H1 (cell line): ENCODE measurements around the gene HNF4A. TPM values are rescaled to one million over a fixed set of nuclear protein-coding genes. Genes with fewer than 3 reads are reported as not detected.

ENCODE experiments used
- CTCF ChIA-PET: fragments of 300-600 bp; sonication (Branson Sonifier 250); formaldehyde crosslinking; loops from one replicate; lab custom pipeline; 2021; ENCODE audit not compliant: partially characterized antibody; lab: Charles Lee
- POLR2A ChIA-PET: fragments of 300-600 bp; sonication (Branson Sonifier 250); formaldehyde crosslinking; loops from one replicate; lab custom pipeline; 2021; ENCODE audit warnings: inconsistent platforms; ENCODE audit not compliant: partially characterized antibody; lab: Charles Lee
- DNase-seq, 2 experiments: peaks; one replicate each; pipeline versions ENCODE4 v3.0.0 to v3.0.0-alpha.2; 2010 to 2022; ENCODE audit warnings: low spot score in 2 of 2, low read depth in 1 of 2, mixed read lengths in 1 of 2
- FAIRE-seq: peaks from 2 replicates; lab custom pipeline; 2011; peaks lifted over from hg19 to GRCh38; lab: Jason Lieb, UNC
- H2AFZ ChIP-seq: 2 replicates; pipeline ENCODE4 v1.8.1; 2012; ENCODE audit warnings: low read length, inconsistent platforms
- H2AK5ac ChIP-seq: 2 replicates; pipeline ENCODE4 v1.6.1; 2013; ENCODE audit warnings: low read depth, low read length
- H2BK120ac ChIP-seq: replicated peaks from 2 replicates; pipeline ENCODE3; 2013; ENCODE audit warnings: low read depth, low read length, inconsistent platforms
- H2BK12ac ChIP-seq: 2 replicates; pipeline ENCODE4 v1.6.1; 2013; ENCODE audit warnings: low read depth, low read length
- H2BK15ac ChIP-seq: 2 replicates; pipeline ENCODE4 v1.6.1; 2013; ENCODE audit warnings: low read length
- H2BK20ac ChIP-seq: 2 replicates; pipeline ENCODE4 v1.6.1; 2013; ENCODE audit warnings: low read length
- H2BK5ac ChIP-seq: 2 replicates; pipeline ENCODE4 v1.6.1; 2013; ENCODE audit warnings: low read depth, low read length
- H3K14ac ChIP-seq: 2 replicates; pipeline ENCODE4 v1.6.1; 2013; ENCODE audit warnings: inconsistent platforms; ENCODE audit not compliant: insufficient read length
- H3K18ac ChIP-seq: 2 replicates; pipeline ENCODE4 v1.6.1; 2013; ENCODE audit warnings: low read length; ENCODE audit errors: extremely low read depth
- H3K23ac ChIP-seq: 2 replicates; pipeline ENCODE4 v1.6.1; 2013; ENCODE audit warnings: inconsistent platforms; ENCODE audit not compliant: insufficient read length
- H3K23me2 ChIP-seq: 2 replicates; pipeline ENCODE4 v1.6.1; 2013; ENCODE audit warnings: low read depth, low read length
- H3K27ac ChIP-seq: 2 replicates; pipeline ENCODE4 v1.6.1; 2011; ENCODE audit warnings: low read depth, low read length, inconsistent platforms
- H3K27me3 ChIP-seq, 4 experiments: replicated peaks in 1 of 4; 1 replicate in 1 of 4; 2 replicates in 3 of 4; pipeline versions ENCODE4 v1.6.1 to v1.8.1; 2011 to 2013; ENCODE audit warnings: low read length in 3 of 4, mild to moderate bottlenecking in 3 of 4, inconsistent platforms in 2 of 4, mixed read lengths in 2 of 4, moderate library complexity in 1 of 4; ENCODE audit not compliant: control insufficient read depth in 3 of 4, insufficient read depth in 3 of 4; ENCODE audit errors: extremely low read depth in 1 of 4
- H3K36me3 ChIP-seq, 4 experiments: 2 replicates each; pipeline versions ENCODE4 v1.6.1 to v1.8.1; 2011 to 2013; ENCODE audit warnings: mild to moderate bottlenecking in 4 of 4, low read length in 3 of 4, moderate library complexity in 2 of 4, control low read depth in 1 of 4, inconsistent platforms in 1 of 4; ENCODE audit not compliant: insufficient read depth in 4 of 4, control insufficient read depth in 2 of 4
- H3K4ac ChIP-seq: replicated peaks from 2 replicates; pipeline ENCODE3; 2013; ENCODE audit warnings: low read length, low read depth, mixed read lengths, inconsistent platforms; ENCODE audit not compliant: insufficient read length
- H3K4me1 ChIP-seq, 4 experiments: replicated peaks in 1 of 4; 1 replicate in 1 of 4; 2 replicates in 3 of 4; pipeline versions ENCODE4 v1.6.1 to v1.8.1; 2011 to 2013; ENCODE audit warnings: low read length in 3 of 4, inconsistent platforms in 2 of 4, mixed read lengths in 1 of 4; ENCODE audit not compliant: insufficient read depth in 4 of 4, control insufficient read depth in 3 of 4
- H3K4me2 ChIP-seq, 2 experiments: 2 replicates each; pipeline versions ENCODE4 v1.6.1 to v1.8.1; 2011 to 2013; ENCODE audit warnings: low read depth in 2 of 2, low read length in 2 of 2, control low read depth in 1 of 2, inconsistent platforms in 1 of 2, mild to moderate bottlenecking in 1 of 2; ENCODE audit not compliant: insufficient read depth in 1 of 2
- H3K4me3 ChIP-seq, 4 experiments: fragments of 200-600, 300-600 bp in 1 of 4; sonication (generic), shearing (Covaris generic), sonication (Bioruptor Twin) in 1 of 4; 2 replicates each; pipeline versions ENCODE4 v1.5.1 to v1.8.1; 2011 to 2016; ENCODE audit warnings: low read length in 4 of 4, low read depth in 3 of 4, control low read depth in 2 of 4, inconsistent platforms in 2 of 4, mild to moderate bottlenecking in 2 of 4, mixed read lengths in 1 of 4, moderate library complexity in 1 of 4; ENCODE audit not compliant: insufficient read depth in 2 of 4; ENCODE audit errors: extremely low read depth in 1 of 4
- H3K56ac ChIP-seq: replicated peaks from 2 replicates; pipeline ENCODE3; 2013; ENCODE audit warnings: low read depth, mild to moderate bottlenecking, mixed read lengths, low read length, inconsistent platforms; ENCODE audit not compliant: insufficient read length
- H3K79me1 ChIP-seq: 2 replicates; pipeline ENCODE4 v1.6.1; 2013; ENCODE audit warnings: low read depth, low read length, control low read depth
- H3K79me2 ChIP-seq, 2 experiments: 2 replicates each; pipeline versions ENCODE4 v1.6.1 to v1.8.1; 2012 to 2013; ENCODE audit warnings: low read length in 2 of 2, mild to moderate bottlenecking in 2 of 2, inconsistent platforms in 1 of 2; ENCODE audit not compliant: insufficient read depth in 2 of 2, control insufficient read depth in 1 of 2
- H3K9ac ChIP-seq, 4 experiments: replicated peaks in 1 of 4; 1 replicate in 1 of 4; 2 replicates in 3 of 4; pipeline versions ENCODE4 v1.6.1 to v1.8.1; 2011 to 2013; ENCODE audit warnings: low read depth in 3 of 4, low read length in 3 of 4, control low read depth in 2 of 4, mild to moderate bottlenecking in 2 of 4, moderate library complexity in 2 of 4, inconsistent platforms in 1 of 4; ENCODE audit errors: extremely low read depth in 1 of 4
- H3K9me3 ChIP-seq, 2 experiments: 2 replicates each; pipeline versions ENCODE4 v1.6.1 to v1.8.1; 2012 to 2013; ENCODE audit warnings: mild to moderate bottlenecking in 2 of 2, moderate library complexity in 2 of 2, control low read depth in 1 of 2, inconsistent platforms in 1 of 2, low read depth in 1 of 2, low read length in 1 of 2, mixed read lengths in 1 of 2; ENCODE audit not compliant: insufficient read depth in 2 of 2
- H4K20me1 ChIP-seq, 2 experiments: replicated peaks in 1 of 2; 2 replicates each; pipeline versions ENCODE3 to v1.8.1; 2011 to 2013; ENCODE audit warnings: inconsistent platforms in 2 of 2, low read length in 2 of 2, mild to moderate bottlenecking in 1 of 2; ENCODE audit not compliant: insufficient read depth in 2 of 2, control insufficient read depth in 1 of 2
- H4K5ac ChIP-seq: 2 replicates; pipeline ENCODE4 v1.6.1; 2013; ENCODE audit warnings: low read length, low read depth, mixed read lengths, inconsistent platforms; ENCODE audit not compliant: insufficient read length
- H4K8ac ChIP-seq: 2 replicates; pipeline ENCODE4 v1.8.0; 2013; ENCODE audit warnings: mild to moderate bottlenecking, moderate library complexity, low read length, inconsistent platforms; ENCODE audit not compliant: insufficient read depth; ENCODE audit errors: extremely low read depth
- H4K91ac ChIP-seq: replicated peaks from 2 replicates; pipeline ENCODE3; 2013; ENCODE audit warnings: low read length, mixed read lengths, inconsistent platforms; ENCODE audit not compliant: insufficient read length
- BACH1 ChIP-seq: IDR thresholded peaks from 2 replicates; pipeline ENCODE4 v1.6.1; 2012; ENCODE audit warnings: low read length, improper control_type of control experiment
- CHD1 ChIP-seq: IDR thresholded peaks from 2 replicates; pipeline ENCODE4 v1.6.1; 2012; ENCODE audit warnings: low read depth, low read length, improper control_type of control experiment
- HDAC6 ChIP-seq: IDR thresholded peaks from one replicate; pipeline ENCODE4 v1.7.1; 2012; ENCODE audit warnings: low read depth, mild to moderate bottlenecking, inconsistent platforms, low read length, moderate library complexity
- JUN ChIP-seq: IDR thresholded peaks from 2 replicates; pipeline ENCODE4 v1.6.1; 2011; ENCODE audit warnings: low read depth, mild to moderate bottlenecking, improper control_type of control experiment, low read length
- KDM5A ChIP-seq: fragments of 200-600 bp; IDR thresholded peaks from 2 replicates; pipeline ENCODE4 v1.7.1; 2012; ENCODE audit warnings: mild to moderate bottlenecking, low read length, inconsistent platforms, mixed read lengths
- SAP30 ChIP-seq: fragments of 300-600 bp; sonication (generic); IDR thresholded peaks from 2 replicates; pipeline ENCODE4 v1.7.1; 2012; ENCODE audit warnings: low read length, moderate library complexity, mild to moderate bottlenecking, inconsistent platforms; ENCODE audit not compliant: insufficient read depth, insufficient replicate concordance
- SIN3A ChIP-seq, 2 experiments: IDR thresholded peaks in 1 of 2; conservative IDR thresholded peaks in 1 of 2; 2 replicates each; pipeline ENCODE4 v1.6.1; 2011 to 2012; ENCODE audit warnings: low read length in 2 of 2, improper control_type of control experiment in 1 of 2, low read depth in 1 of 2, mild to moderate bottlenecking in 1 of 2
- TAF1 ChIP-seq: IDR thresholded peaks from 2 replicates; pipeline ENCODE4 v1.6.1; 2011; ENCODE audit warnings: mild to moderate bottlenecking, low read depth, low read length
- WGBS, 2 experiments: shearing (Covaris generic) in 1 of 2; methylation state at CpG; one replicate each; pipeline versions ENCODE4 v1.1.6 to v1.1.7; 2013 to 2015; ENCODE audit warnings: low lambda C conversion rate in 2 of 2, mixed read lengths in 2 of 2, inconsistent platforms in 1 of 2, low coverage in 1 of 2, missing lambda C conversion rate in 1 of 2; ENCODE audit not compliant: insufficient replicate concordance in 2 of 2, insufficient coverage in 1 of 2, insufficient read length in 1 of 2; ENCODE audit errors: extremely low coverage in 1 of 2, missing lambda C conversion rate in 1 of 2; 5-methylcytosine and 5-hydroxymethylcytosine counted together
- polyA plus RNA-seq, 7 experiments: library from polyadenylated mRNA; depleted of rRNA in 3 of 7; stranded (reverse) in 5 of 7; unstranded in 2 of 7; fragments of >200 nt in 5 of 7; fragments of 200-250 nt in 2 of 7; gene quantifications; 1 replicate in 5 of 7; 2 replicates in 1 of 7; 4 replicates in 1 of 7; pipeline versions ENCODE4 v1.2.1 to v1.2.3, GENCODE V29; 2011 to 2013; ENCODE audit warnings: missing spikeins in 2 of 7, mixed read lengths in 2 of 7
- total RNA-seq: library from RNA; stranded (reverse); fragmentation: NEBNext Ultra II Directional; extraction: Animal tissue kit (Norgen Biotek cat#: 25700); gene quantifications from 2 replicates; pipeline ENCODE4 v1.2.1, GENCODE V29; 2021

HNF4A gene
- total and polyA plus RNA-seq, 2 of the 8 experiments (the other 6 are each of a cell fraction or from before 2014, with no cell fraction given) = 0.03 TPM; not detected in 1

DNA sequence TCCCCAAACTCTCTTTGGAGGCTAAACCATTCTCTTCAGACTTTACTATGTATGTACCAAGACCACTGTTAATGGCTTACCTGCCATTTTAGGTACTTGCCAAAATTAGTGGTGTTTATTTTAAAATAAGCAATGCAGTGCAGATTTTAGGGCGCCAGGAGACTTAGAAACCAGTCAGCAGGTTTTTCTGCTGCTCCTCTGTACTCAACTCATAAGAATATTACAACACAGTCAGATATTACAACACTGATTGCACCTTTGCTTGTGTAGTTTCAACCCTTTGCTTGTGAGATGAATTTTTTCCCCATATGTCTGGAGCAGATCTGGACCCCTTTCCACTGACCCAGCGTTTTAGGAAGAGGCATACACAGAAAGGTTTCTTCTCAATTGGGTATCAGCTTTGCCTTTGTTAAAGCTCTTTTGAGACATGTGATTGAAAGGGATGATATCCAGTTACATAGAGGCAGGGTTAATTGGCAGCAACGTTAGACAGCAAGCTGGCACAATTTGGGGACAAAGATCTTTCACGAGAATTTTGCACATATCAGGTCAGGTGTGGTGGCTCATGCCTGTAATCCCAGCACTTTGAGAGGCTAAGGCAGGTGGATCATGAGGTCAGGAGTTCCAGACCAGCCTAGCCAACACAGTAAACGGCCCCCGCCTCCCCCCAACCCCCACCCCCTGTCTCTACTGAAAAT lies 126.4 kb downstream of the HNF4A start:
- Histone ChIP-seq H3K27ac (no peak overlapping the region), H2AFZ (no peak overlapping the region), H3K36me3 (peaks cover 3 to 18% (median 8%) of the 10 kb centered on the region in 4 experiments; a peak in 6 of 8 replicates), H3K4me1 (no peaks in the 10 kb centered on the region), H3K23me2 (no peaks in the 10 kb centered on the region), H3K27me3 (no peaks in the 10 kb centered on the region), H2BK15ac (no peak overlapping the region), H3K4me3 (no peak overlapping the region), H4K91ac (no peak overlapping the region), H3K4me2 (no peak overlapping the region), H3K79me1 (no peaks in the 10 kb centered on the region), H3K4ac (no peak overlapping the region), H3K9me3 (no peaks in the 10 kb centered on the region), H2BK20ac (no peak overlapping the region), H3K18ac (no peak overlapping the region), H4K5ac (no peak overlapping the region), H3K23ac (no peak overlapping the region), H2BK12ac (no peak overlapping the region), H4K20me1 (peaks cover 1 to 2% of the 10 kb centered on the region in 2 experiments), H4K8ac (no peak overlapping the region), H3K79me2 (peaks cover 0 to 5% of the 10 kb centered on the region in 2 experiments; a peak in 2 of 4 replicates), H2BK5ac (no peak overlapping the region), H3K14ac (no peak overlapping the region), H2BK120ac (no peak overlapping the region), H3K56ac (no peak overlapping the region), H3K9ac (no peak overlapping the region), H2AK5ac (no peak overlapping the region)
- DNase-seq = no peak
- TF ChIP-seq BACH1 = no peak
- TF ChIP-seq SIN3A (conservative IDR thresholded peaks at IDR 0.05 in 1 of 2, IDR thresholded peaks at IDR 0.05 in 1 of 2; ENCODE audit: low read depth in 1 of 2, low read length in 2 of 2) = no peak
- no peak for TF ChIP-seq HDAC6
- TF ChIP-seq TAF1 = no peak
- TF ChIP-seq KDM5A = no peak
- no peak for TF ChIP-seq JUN
- no peak for TF ChIP-seq SAP30
- TF ChIP-seq CHD1 = no peak
- ChIA-PET CTCF (interaction anchor here (0.6 kb wide), 1 partner anchor 159 kb away, joined by 3 read pairs; no protein-coding TSS in a partner anchor), POLR2A (interaction anchor here (1.0 kb wide), 1 partner anchor 9 kb away, joined by 3 read pairs; no protein-coding TSS in a partner anchor)
- FAIRE-seq = no peak
- 90% methylated on average over 4 of the region's 6 CpGs; no CpG with 5 or more reads in 1 of the 2 experiments for WGBS, 2 experiments
